HepG2 (cell line): ENCODE results near the gene CCDC85C. TPM values are rescaled to one million over a fixed set of nuclear protein-coding genes. Genes with fewer than 3 reads are reported as not detected.
A peak's percentile ranks its signal among the peaks of the same experiment; 100 is the strongest.

ENCODE experiments used
- ATAC-seq: fragments of 200-7000 bp; cut with Tn5 transposase; 3 replicates; pipeline ENCODE4 v1.9.1; 2020; ENCODE audit warnings: mild to moderate bottlenecking, moderate library complexity
- BruUV-seq: library from RNA; stranded (reverse); fragments of 400-500 nt; replicated peaks from 2 replicates; lab custom pipeline; 2021; lab: Mats Ljungman, UMichigan
- CTCF ChIA-PET: fragments of 300-600 bp; formaldehyde crosslinking; extraction: SDS; loops from one replicate; lab custom pipeline; 2021; ENCODE audit warnings: low total read pairs, inconsistent platforms, low intra/inter-chr PET ratio; lab: Yijun Ruan, JAX
- POLR2A ChIA-PET: fragments of 350-600 bp; sonication (Branson Sonifier 250); formaldehyde crosslinking; loops from one replicate; lab custom pipeline; 2020; ENCODE audit warnings: antibody characterized with exemption, inconsistent platforms; lab: Yijun Ruan, JAX
- DNase-seq: peaks from one replicate; pipeline ENCODE4 v3.0.0-alpha.2; 2015; ENCODE audit warnings: low spot score
- FAIRE-seq: peaks from 3 replicates; lab custom pipeline; 2011; peaks lifted over from hg19 to GRCh38; lab: Jason Lieb, UNC
- H2AFZ ChIP-seq: one replicate; pipeline ENCODE4 v1.6.1; 2011; ENCODE audit warnings: low read length, inconsistent platforms
- H3K27ac ChIP-seq: fragments of 300-600 bp; 3 replicates; pipeline ENCODE4 v1.8.0; 2011; ENCODE audit warnings: mixed run types, mild to moderate bottlenecking, mixed read lengths, low read length, inconsistent platforms; ENCODE audit not compliant: insufficient read depth; ENCODE audit errors: extremely low read length
- H3K27me3 ChIP-seq, 2 experiments: fragments of 200-600 bp in 1 of 2; 2 replicates in 1 of 2; 3 replicates in 1 of 2; pipeline versions ENCODE4 v1.6.0 to v1.8.0; 2011; ENCODE audit warnings: low read length in 2 of 2, mild to moderate bottlenecking in 2 of 2, moderate library complexity in 2 of 2, inconsistent platforms in 1 of 2; ENCODE audit not compliant: insufficient read depth in 2 of 2, control insufficient read depth in 1 of 2
- H3K36me3 ChIP-seq, 2 experiments: fragments of 200-600 bp in 1 of 2; replicated peaks in 1 of 2; 2 replicates in 1 of 2; 3 replicates in 1 of 2; pipeline versions ENCODE4 v1.5.1 to v1.8.0; 2011; ENCODE audit warnings: low read length in 2 of 2, inconsistent platforms in 1 of 2; ENCODE audit not compliant: insufficient read depth in 2 of 2, control insufficient read depth in 1 of 2
- H3K4me1 ChIP-seq: 2 replicates; pipeline ENCODE4 v1.5.1; 2012; ENCODE audit warnings: low read length, inconsistent platforms; ENCODE audit not compliant: insufficient read depth
- H3K4me2 ChIP-seq: 2 replicates; pipeline ENCODE4 v1.6.0; 2011; ENCODE audit warnings: low read depth, low read length, inconsistent platforms
- H3K4me3 ChIP-seq, 3 experiments: fragments of 200-600 bp in 1 of 3; sonication (generic), shearing (Covaris generic) in 1 of 3; replicated peaks in 1 of 3; 2 replicates each; pipeline ENCODE4 v1.5.1; 2011 to 2016; ENCODE audit warnings: low read length in 3 of 3, inconsistent platforms in 2 of 3, low read depth in 2 of 3, mild to moderate bottlenecking in 2 of 3, control low read depth in 1 of 3, mixed read lengths in 1 of 3; ENCODE audit not compliant: insufficient read depth in 1 of 3
- H3K79me2 ChIP-seq: one replicate; pipeline ENCODE4 v1.6.1; 2011; ENCODE audit warnings: low read length, inconsistent platforms; ENCODE audit not compliant: insufficient read depth
- H3K9ac ChIP-seq: 2 replicates; pipeline ENCODE4 v1.6.0; 2011; ENCODE audit warnings: mild to moderate bottlenecking, low read depth, low read length, inconsistent platforms; ENCODE audit not compliant: insufficient read depth
- H3K9me3 ChIP-seq: 2 replicates; pipeline ENCODE4 v1.5.1; 2012; ENCODE audit warnings: mild to moderate bottlenecking, low read length
- H4K20me1 ChIP-seq: 2 replicates; pipeline ENCODE4 v1.6.0; 2011; ENCODE audit warnings: inconsistent platforms, mild to moderate bottlenecking, low read length, moderate library complexity; ENCODE audit not compliant: insufficient read depth
- DZIP1 ChIP-seq: sonication (generic); formaldehyde crosslinking; IDR thresholded peaks from 2 replicates; pipeline ENCODE4 v1.5.0; 2020; ENCODE audit warnings: mild to moderate bottlenecking, missing genetic modification reagents
- RFXAP ChIP-seq: sonication (generic); formaldehyde crosslinking; IDR thresholded peaks from 2 replicates; pipeline ENCODE4 v1.4.0; 2020; ENCODE audit warnings: missing genetic modification reagents, borderline replicate concordance
- ZMYM3 ChIP-seq: sonication (generic); formaldehyde crosslinking; IDR thresholded peaks from 2 replicates; pipeline ENCODE4 v1.5.1; 2020; ENCODE audit warnings: mild to moderate bottlenecking, missing genetic modification reagents
- ZNF629 ChIP-seq: sonication (generic); formaldehyde crosslinking; conservative IDR thresholded peaks from 2 replicates; pipeline ENCODE4 v1.5.0; 2020; ENCODE audit warnings: missing genetic modification reagents
- WGBS: methylation state at CpG from one replicate; pipeline ENCODE4 v1.1.6; 2017; ENCODE audit warnings: low lambda C conversion rate; 5-methylcytosine and 5-hydroxymethylcytosine counted together
- in situ Hi-C: cut with HindIII; loops from 2 replicates; pipeline ENCODE4 v1.10.0; 2017; ENCODE audit warnings: low pct_unique_long_range_greater_than_20kb; ENCODE audit not compliant: extremely low pct_ligation_motif_present
- intact Hi-C: fragments of 100-400 bp; cut with micrococcal nuclease; formaldehyde crosslinking; loops from one replicate; pipeline ENCODE4 v1.10.0; 2022; ENCODE audit not compliant: unreplicated experiment
- polyA plus RNA-seq, 8 experiments: library from polyadenylated mRNA; depleted of rRNA in 3 of 8; stranded (reverse) in 7 of 8; unstranded in 1 of 8; fragments of >200 nt; fragmentation: Illumina TruSeq in 4 of 8; extraction: Trizol in 4 of 8; gene quantifications; 2 replicates each; pipeline versions ENCODE4 v1.2.1 to v1.2.3, GENCODE V29; 2011 to 2016; ENCODE audit warnings: low read depth in 4 of 8, missing spikeins in 1 of 8, mixed read lengths in 1 of 8; ENCODE audit not compliant: insufficient read depth in 1 of 8
- total RNA-seq, 5 experiments: library from RNA; depleted of rRNA; stranded (reverse); fragments of >200 nt; fragmentation: Illumina TruSeq; extraction: Trizol; gene quantifications; 2 replicates each; pipeline ENCODE4 v1.2.3, GENCODE V29; 2016; ENCODE audit warnings: low read depth in 1 of 5
- TF ChIP-seq, protein P1 (sequence below): sonication (generic); formaldehyde crosslinking; IDR thresholded peaks from 2 replicates; pipeline ENCODE4 v1.5.1; 2020; ENCODE audit warnings: mild to moderate bottlenecking, missing genetic modification reagents, moderate library complexity
- TF ChIP-seq, protein P2 (sequence below): IDR thresholded peaks from 2 replicates; pipeline ENCODE4 v1.6.1; 2016; ENCODE audit warnings: missing genetic modification reagents, missing compliant biosample characterization
- TF ChIP-seq, protein P3 (sequence below): sonication (generic); formaldehyde crosslinking; IDR thresholded peaks from 2 replicates; pipeline ENCODE4 v1.5.0; 2020; ENCODE audit warnings: mild to moderate bottlenecking, missing genetic modification reagents, moderate library complexity

The CCDC85C gene
- total and polyA plus RNA-seq, 2 of the 13 experiments (the other 11 are each of a cell fraction or from before 2014, with no cell fraction given) = 18.8 to 43.8 TPM

DNA sequence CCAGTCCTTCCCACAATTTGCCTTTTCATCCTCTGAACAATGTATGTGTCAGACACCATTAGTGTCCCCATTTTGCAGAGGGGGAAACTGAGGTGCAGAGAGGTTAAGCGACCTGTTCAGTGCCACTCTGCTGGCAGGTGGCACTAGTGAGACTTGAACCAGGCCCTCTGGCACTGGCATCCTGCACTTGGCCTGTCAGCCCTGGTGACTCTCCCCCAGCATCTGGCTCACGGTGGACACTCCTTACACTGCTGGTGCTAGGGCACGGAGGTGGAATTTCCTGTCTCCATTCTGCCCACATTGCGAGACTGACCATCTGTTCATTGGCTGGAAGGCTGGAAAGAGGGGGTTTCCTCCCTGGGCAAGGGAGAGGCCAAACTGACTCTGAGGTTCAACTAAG lies 74.1 kb downstream of the CCDC85C start:
- no peak for DNase-seq
- TF ChIP-seq, protein P1, sequence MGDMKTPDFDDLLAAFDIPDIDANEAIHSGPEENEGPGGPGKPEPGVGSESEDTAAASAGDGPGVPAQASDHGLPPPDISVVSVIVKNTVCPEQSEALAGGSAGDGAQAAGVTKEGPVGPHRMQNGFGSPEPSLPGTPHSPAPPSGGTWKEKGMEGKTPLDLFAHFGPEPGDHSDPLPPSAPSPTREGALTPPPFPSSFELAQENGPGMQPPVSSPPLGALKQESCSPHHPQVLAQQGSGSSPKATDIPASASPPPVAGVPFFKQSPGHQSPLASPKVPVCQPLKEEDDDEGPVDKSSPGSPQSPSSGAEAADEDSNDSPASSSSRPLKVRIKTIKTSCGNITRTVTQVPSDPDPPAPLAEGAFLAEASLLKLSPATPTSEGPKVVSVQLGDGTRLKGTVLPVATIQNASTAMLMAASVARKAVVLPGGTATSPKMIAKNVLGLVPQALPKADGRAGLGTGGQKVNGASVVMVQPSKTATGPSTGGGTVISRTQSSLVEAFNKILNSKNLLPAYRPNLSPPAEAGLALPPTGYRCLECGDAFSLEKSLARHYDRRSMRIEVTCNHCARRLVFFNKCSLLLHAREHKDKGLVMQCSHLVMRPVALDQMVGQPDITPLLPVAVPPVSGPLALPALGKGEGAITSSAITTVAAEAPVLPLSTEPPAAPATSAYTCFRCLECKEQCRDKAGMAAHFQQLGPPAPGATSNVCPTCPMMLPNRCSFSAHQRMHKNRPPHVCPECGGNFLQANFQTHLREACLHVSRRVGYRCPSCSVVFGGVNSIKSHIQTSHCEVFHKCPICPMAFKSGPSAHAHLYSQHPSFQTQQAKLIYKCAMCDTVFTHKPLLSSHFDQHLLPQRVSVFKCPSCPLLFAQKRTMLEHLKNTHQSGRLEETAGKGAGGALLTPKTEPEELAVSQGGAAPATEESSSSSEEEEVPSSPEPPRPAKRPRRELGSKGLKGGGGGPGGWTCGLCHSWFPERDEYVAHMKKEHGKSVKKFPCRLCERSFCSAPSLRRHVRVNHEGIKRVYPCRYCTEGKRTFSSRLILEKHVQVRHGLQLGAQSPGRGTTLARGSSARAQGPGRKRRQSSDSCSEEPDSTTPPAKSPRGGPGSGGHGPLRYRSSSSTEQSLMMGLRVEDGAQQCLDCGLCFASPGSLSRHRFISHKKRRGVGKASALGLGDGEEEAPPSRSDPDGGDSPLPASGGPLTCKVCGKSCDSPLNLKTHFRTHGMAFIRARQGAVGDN = 0 out of 2 replicates have a peak, but pooled peaks have one; percentile 3
- TF ChIP-seq RFXAP = no peak
- TF ChIP-seq, protein P2, sequence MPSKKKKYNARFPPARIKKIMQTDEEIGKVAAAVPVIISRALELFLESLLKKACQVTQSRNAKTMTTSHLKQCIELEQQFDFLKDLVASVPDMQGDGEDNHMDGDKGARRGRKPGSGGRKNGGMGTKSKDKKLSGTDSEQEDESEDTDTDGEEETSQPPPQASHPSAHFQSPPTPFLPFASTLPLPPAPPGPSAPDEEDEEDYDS (CRISPR knock-in tag) = no peak
- TF ChIP-seq, protein P3, sequence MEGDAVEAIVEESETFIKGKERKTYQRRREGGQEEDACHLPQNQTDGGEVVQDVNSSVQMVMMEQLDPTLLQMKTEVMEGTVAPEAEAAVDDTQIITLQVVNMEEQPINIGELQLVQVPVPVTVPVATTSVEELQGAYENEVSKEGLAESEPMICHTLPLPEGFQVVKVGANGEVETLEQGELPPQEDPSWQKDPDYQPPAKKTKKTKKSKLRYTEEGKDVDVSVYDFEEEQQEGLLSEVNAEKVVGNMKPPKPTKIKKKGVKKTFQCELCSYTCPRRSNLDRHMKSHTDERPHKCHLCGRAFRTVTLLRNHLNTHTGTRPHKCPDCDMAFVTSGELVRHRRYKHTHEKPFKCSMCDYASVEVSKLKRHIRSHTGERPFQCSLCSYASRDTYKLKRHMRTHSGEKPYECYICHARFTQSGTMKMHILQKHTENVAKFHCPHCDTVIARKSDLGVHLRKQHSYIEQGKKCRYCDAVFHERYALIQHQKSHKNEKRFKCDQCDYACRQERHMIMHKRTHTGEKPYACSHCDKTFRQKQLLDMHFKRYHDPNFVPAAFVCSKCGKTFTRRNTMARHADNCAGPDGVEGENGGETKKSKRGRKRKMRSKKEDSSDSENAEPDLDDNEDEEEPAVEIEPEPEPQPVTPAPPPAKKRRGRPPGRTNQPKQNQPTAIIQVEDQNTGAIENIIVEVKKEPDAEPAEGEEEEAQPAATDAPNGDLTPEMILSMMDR = peak; percentile 35
- no peak for TF ChIP-seq DZIP1 (CRISPR knock-in tag)
- peak; percentile 46; the same call in 1 of the 2 replicates for TF ChIP-seq ZMYM3 (CRISPR knock-in tag)
- peak; percentile 89 for TF ChIP-seq ZNF629 (CRISPR knock-in tag)
- Histone ChIP-seq H3K4me1 (peaks cover 6% of the 10 kb centered on the region; the same call in 1 of the 2 replicates), H3K4me3 (no peak overlapping the region), H3K9ac (no peak overlapping the region), H4K20me1 (peaks cover 16% of the 10 kb centered on the region; the same call in 1 of the 2 replicates), H3K9me3 (no peaks in the 10 kb centered on the region), H3K27ac (no peak overlapping the region), H3K4me2 (no peak overlapping the region), H3K27me3 (no peaks in the 10 kb centered on the region), H3K79me2 (peaks cover 13% of the 10 kb centered on the region), H3K36me3 (peaks cover 9 to 26% of the 10 kb centered on the region in 2 experiments; a peak in 4 of 5 replicates), H2AFZ (no peak overlapping the region)
- ATAC-seq = no peak
- CTCF ChIA-PET = no interaction called here
- POLR2A ChIA-PET = no interaction called here
- in situ Hi-C loops (loop anchor here (10.0 kb wide), 1 partner anchor 355 kb away; no protein-coding TSS in a partner anchor), intact Hi-C loops (no loop called here)
- no peak for FAIRE-seq
- 100% methylated on average over 3 of the region's 4 CpGs for WGBS
- BruUV-seq = no TSS peak
